Right ventricle myocardium superior (tissue), 1 donor: ENCODE data around the gene GULP1. TPM values are rescaled to one million over a fixed set of nuclear protein-coding genes. Genes with fewer than 3 reads are reported as not detected.

ENCODE experiments used
- ATAC-seq: fragments of 200-7000 bp; cut with Tn5 transposase; one replicate; pipeline ENCODE4 v1.9.1; 2020; ENCODE audit warnings: mild to moderate bottlenecking; ENCODE audit not compliant: poor library complexity
- DNase-seq: peaks from one replicate; pipeline ENCODE4 v3.0.0-alpha.2; 2020
- intact Hi-C: fragments of 100-400 bp; cut with DNase I; formaldehyde crosslinking; loops from one replicate; pipeline ENCODE4 v1.11.2; 2022
- total RNA-seq: library from RNA; stranded (reverse); fragmentation: NEBNext Ultra II Directional; extraction: Animal tissue kit (Norgen Biotek cat#: 25700); gene quantifications from one replicate; pipeline ENCODE4 v1.2.1, GENCODE V29; 2021
- donor health status: DM: no; HTN: yes; CAD: no; lungs with severe emphysema.

GULP1 gene
- total RNA-seq, 1 donor from 2014 or later = 4.6 TPM

DNA sequence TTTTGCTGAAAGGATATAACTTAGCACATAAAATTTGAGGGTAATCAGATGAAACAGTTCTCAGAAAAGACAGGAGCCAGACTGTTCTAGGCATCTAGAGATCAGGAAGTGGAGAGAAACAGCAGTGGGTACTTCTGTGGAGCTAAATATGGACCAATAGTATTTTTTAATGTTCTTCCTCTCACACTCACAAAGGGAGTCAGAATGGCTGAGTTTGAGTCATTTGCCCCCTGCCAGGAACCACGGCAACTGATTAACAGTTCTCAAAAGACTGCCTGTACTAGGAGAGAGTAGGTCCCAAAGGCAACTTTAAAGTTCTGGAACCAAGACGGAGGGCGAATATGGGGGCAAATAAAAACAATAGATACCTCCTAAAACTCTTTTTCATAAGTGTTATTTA lies 107.5 kb downstream of the GULP1 start:
- intact Hi-C loops = no loop called here
- ATAC-seq (no peak), DNase-seq (no peak)

- intact Hi-C loops = no loop called here
- ATAC-seq = no peak
Observed at GRCh38 chr2:188403676-188404075, 112.0 kb downstream of the GULP1 start.

GRCh38 chr2:188404341-188405004 lies 112.8 kb downstream of the GULP1 start:
- DNase-seq (no peak), ATAC-seq (no peak)

More at GRCh38 chr2:188403676-188404075, 112.0 kb downstream of the GULP1 start:
- no peak for DNase-seq

GRCh38 chr2:188406414-188406813 lies 114.7 kb downstream of the GULP1 start:
- ATAC-seq (no peak), DNase-seq (no peak)
- intact Hi-C loops = no loop called here

More at GRCh38 chr2:188404341-188405004, 112.8 kb downstream of the GULP1 start:
- intact Hi-C loops = no loop called here

- ATAC-seq (no peak), DNase-seq (no peak)
- intact Hi-C loops = no loop called here
Observed at GRCh38 chr2:188410504-188411235, 119.0 kb downstream of the GULP1 start.

DNA sequence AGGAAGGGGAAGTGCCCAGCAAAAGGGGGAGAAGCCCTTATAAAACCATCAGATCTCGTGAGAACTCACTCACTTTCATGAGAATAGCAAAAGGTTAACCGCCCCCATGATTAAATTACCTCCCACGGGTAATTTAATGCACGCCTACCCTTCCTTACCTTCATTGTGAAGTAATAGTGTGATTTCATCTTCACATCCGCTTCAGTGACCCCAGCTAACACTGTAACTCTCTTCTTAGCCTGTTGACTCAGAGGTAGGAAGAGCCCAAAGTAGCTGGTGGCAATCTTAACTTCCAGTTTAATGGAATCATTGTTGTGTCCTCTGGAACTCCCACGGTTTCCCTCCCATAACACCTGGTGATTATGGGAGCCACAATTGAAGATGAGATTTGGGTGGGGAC lies 120.5 kb downstream of the GULP1 start:
- DNase-seq (no peak), ATAC-seq (no peak)
- intact Hi-C loops = no loop called here

DNA sequence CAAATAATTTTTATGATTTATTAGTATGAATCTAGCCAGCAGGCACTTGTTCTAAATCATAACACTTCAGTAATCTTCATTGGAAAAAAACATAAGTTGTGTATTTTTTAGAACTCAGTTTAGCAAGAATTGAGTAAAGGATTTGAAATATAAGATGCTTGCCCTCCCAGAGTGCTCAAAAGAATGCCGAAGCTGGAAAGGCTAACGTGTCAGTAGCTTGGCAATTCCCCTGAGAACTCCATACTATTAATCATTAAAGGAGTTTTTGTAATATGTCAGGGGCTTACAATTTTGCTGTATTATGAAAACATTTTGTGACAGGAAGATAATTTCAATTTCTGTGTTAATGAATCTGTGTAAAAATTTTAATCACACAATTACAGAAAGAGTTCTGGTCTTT lies 122.7 kb downstream of the GULP1 start:
- intact Hi-C loops = no loop called here
- DNase-seq = no peak
- ATAC-seq = no peak

- intact Hi-C loops = no loop called here
- DNase-seq (no peak), ATAC-seq (no peak)
Observed at GRCh38 chr2:188414869-188415753, 123.4 kb downstream of the GULP1 start.

DNA sequence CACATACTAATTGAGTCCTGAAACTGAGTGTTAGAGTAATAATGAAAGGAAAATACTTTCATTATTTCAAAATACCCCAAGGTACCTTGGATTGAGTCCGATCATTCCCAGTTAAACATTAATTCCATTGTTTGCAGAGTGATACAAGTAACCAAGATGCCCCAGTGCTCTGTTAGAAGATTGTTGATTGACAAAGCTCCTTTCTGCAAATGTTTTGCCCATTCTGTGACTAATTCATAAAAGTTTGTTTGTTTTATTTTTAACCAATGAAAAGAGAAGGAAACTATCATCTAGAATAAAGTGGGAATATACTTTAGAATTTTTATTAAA lies 124.0 kb downstream of the GULP1 start:
- intact Hi-C loops = no loop called here
- DNase-seq = no peak
- ATAC-seq = no peak

DNA sequence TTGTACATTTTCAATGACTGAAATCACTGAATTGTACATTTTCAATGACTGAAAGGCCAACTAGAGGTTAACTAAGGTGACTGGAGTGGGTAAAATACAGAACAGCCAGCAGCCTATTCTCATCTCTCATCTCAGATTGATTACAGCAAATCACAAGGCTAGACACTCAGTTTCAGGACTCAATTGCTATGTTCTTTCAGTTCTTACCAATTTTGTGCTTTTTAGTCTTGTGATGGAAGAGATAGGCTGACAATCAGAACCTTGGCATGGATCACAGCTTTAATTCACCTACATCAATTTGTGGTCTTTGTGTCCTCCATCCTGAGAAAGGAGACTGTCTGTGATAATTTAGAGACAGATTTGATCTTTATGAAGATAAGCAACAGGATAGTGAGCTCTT lies 124.7 kb downstream of the GULP1 start:
- DNase-seq (no peak), ATAC-seq (no peak)
- intact Hi-C loops = no loop called here

DNA sequence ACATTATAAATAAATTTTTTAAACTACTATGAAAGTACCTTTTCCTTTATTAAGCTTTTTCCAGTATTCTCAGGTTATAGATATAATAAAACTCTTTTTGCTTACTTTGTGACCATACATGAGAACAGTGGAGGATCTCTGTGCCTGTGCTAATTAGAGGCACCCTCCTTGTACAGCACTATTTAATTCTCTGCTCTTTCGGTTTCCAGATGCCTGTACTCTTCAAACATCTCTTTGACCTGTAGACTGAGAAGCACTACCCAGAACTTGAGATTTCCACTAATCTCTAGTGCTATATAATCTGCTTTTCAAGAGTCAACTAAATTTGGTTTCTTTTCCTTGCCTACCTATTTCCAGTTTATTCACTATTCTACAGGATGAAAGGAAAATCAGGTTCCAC lies 131.1 kb downstream of the GULP1 start:
- ATAC-seq (no peak), DNase-seq (no peak)
- intact Hi-C loops = no loop called here

DNA sequence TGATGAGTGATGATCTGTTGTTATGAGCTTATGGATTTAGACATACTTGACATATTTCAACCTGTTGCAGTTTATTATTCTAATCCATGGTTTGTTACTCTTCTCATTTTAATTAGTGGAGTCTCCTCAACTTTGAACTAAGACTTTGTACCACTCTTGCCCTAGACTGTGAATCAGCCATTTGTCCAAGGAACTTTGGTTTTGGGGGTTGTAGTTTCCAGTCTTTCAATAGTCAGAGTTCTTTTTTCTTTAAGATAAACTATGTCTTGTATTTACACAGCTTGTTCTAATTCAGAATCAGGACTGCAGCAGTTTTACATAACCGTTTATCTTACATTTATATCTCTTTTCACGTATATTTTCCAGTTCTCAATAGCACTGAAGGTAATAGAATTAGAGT lies 133.6 kb downstream of the GULP1 start:
- intact Hi-C loops = no loop called here
- ATAC-seq (no peak), DNase-seq (no peak)

DNA sequence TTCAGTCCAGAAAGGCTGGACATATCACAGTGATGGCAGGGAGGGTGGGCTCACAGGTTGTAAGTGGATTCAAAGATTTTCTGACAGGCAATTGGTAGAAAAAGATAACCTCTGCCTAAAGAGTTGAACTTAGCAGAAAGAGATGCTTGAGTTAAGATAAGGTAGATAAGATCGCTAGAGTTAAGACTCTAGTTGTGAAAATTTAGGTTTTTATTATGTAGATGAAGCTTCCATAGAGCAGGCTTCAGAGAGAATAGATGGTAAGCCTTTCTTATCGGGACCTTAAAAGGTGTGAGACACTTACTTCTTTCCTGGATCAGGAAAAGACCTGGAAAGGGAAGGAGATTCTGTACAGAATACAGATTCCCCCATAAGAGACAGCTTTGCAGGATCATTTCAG lies 134.4 kb downstream of the GULP1 start:
- intact Hi-C loops = no loop called here
- ATAC-seq = no peak
- DNase-seq = no peak

DNA sequence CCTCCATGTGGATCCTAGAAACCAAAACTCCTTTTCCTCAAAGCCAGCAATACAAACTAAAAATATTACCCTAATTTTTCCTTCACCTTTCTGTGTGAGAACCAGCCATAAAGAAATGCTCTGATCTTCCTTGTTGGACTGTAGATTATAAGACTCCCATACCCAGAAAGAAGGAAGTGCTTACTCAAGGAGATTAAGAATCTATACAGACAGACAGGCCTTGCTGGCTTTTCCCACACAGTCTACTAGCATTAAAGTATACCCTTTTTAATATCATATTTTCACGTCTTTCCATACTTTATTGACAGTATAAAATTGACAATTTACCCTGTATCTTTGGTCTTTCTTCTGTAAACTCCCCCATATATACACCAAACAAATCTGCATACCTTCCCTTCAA lies 139.0 kb downstream of the GULP1 start:
- DNase-seq (no peak), ATAC-seq (no peak)
- intact Hi-C loops = no loop called here

DNA sequence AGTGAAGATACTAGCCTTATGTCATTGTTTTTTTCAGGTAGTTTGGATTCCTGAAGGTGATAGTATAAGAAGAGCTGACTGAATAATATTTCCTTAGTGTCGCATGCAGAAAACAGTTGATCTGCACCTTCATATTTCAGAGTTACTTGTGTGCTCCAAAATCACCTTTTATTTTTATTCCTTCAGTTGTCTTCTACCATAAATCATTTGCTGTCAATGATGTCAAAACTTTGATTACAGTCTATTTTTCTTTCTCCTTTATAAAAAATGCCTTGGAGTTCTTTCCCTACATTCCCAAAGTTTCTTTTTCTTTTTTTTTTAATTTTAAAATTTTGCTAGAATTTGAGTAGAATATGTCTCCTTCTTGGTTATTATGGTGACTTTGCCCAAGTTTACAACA lies 142.3 kb downstream of the GULP1 start:
- intact Hi-C loops = no loop called here
- no peak for ATAC-seq
- DNase-seq = no peak

DNA sequence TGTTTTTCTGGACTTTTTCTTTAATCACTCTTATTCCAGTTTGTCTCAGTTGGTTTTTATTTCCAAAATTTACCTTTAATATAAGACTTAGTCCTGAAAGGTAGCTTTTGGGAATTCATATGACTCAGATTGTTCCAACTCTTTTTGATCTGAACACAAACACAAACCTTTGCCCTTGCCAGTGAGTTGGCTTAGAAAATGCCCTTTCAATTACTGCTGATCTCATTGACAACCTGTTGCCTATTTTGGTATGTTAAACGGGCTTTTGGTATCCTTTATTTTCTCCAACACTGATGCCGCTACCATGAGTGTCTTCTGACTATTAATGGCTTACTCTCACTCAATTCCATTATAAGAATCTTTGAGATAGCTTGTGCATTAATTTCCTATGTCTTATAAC lies 143.4 kb downstream of the GULP1 start:
- intact Hi-C loops = no loop called here
- DNase-seq (no peak), ATAC-seq (no peak)

GRCh38 chr2:188437537-188437936 lies 145.9 kb downstream of the GULP1 start:
- intact Hi-C loops = no loop called here
- ATAC-seq = no peak

DNA sequence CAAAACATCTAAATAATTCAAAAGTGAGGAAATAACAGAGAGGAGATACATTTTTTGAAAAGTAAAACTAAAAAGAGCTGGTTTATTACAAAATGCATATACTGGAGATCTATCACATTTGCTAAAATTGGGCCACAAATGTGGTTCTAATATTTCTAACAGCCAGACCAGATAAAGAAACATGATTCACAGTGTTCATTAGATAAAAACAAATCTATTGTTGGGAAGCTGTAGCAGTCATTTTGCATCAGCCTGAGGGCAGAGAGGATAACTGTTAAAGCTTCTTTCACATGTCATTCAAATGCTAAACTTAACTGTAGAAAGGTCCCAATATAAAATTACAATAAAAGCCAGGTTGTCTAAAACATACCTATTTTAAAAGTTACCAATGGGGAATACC lies 148.3 kb downstream of the GULP1 start:
- intact Hi-C loops = no loop called here
- DNase-seq (no peak), ATAC-seq (no peak)

More at GRCh38 chr2:188437537-188437936, 145.9 kb downstream of the GULP1 start:
- no peak for DNase-seq

DNA sequence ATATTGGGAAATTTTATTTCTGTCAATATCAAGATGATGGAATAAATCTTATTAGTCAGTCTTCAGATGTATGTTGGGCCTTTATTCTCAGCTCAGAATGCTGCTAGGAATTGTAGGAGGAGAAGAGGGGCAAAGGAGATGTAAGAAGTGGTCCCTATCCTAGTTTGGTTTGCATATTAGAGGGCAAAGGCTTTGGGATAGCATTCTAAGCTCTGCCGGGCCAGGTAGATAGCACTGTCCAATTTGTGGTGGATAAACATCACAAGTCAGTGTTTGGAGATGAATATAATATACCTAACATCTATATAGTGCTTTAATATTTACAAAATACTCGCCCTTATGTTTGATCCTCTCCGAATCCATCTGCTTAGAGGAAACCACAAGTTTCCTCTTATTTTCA lies 149.2 kb downstream of the GULP1 start:
- DNase-seq (no peak), ATAC-seq (no peak)
- intact Hi-C loops = no loop called here
